Natural killer cell (primary cell): ENCODE results near the gene C1QTNF7. TPM values are rescaled to one million over a fixed set of nuclear protein-coding genes. Genes with fewer than 3 reads are reported as not detected.
A peak's percentile ranks its signal among the peaks of the same experiment; 100 is the strongest.

ENCODE experiments used
- ATAC-seq, 3 donors: fragments of 150-1000 bp in 2 of 3; fragments of 200-7000 bp in 1 of 3; cut with Tn5 transposase; 1 replicate in 1 of 3; 2 replicates in 2 of 3; pipeline ENCODE4 v1.10.0; 2021; ENCODE audit warnings: mild to moderate bottlenecking in 2 of 3, moderate library complexity in 2 of 3
- DNase-seq, 2 donors: peaks; one replicate each; pipeline versions ENCODE4 v3.0.0 to v3.0.0-alpha.2; 2013 to 2021; ENCODE audit warnings: mixed read lengths in 1 of 2
- H3K27ac ChIP-seq: one replicate; pipeline ENCODE4 v1.5.1; 2013; ENCODE audit warnings: mild to moderate bottlenecking, low read length
- H3K27me3 ChIP-seq: one replicate; pipeline ENCODE4 v1.6.1; 2013; ENCODE audit warnings: low read length; ENCODE audit not compliant: control insufficient read depth, insufficient read depth
- H3K36me3 ChIP-seq: one replicate; pipeline ENCODE4 v1.6.1; 2013; ENCODE audit warnings: low read length; ENCODE audit not compliant: control insufficient read depth, insufficient read depth
- H3K4me1 ChIP-seq: one replicate; pipeline ENCODE4 v1.6.1; 2013; ENCODE audit warnings: low read length; ENCODE audit not compliant: control insufficient read depth, insufficient read depth
- H3K4me3 ChIP-seq: one replicate; pipeline ENCODE4 v1.5.1; 2013; ENCODE audit warnings: low read length
- H3K9me3 ChIP-seq: one replicate; pipeline ENCODE4 v1.6.1; 2013; ENCODE audit warnings: low read length; ENCODE audit not compliant: control insufficient read depth, insufficient read depth
- H3K27ac Mint-ChIP-seq, 2 donors: one replicate each; pipeline ENCODE4 v1.8.0; 2022; ENCODE audit warnings: mild to moderate bottlenecking in 2 of 2, mixed read lengths in 2 of 2, moderate library complexity in 1 of 2
- H3K27me3 Mint-ChIP-seq, 2 donors: one replicate each; pipeline ENCODE4 v1.8.0; 2022; ENCODE audit warnings: low read depth in 2 of 2, mixed read lengths in 2 of 2
- H3K36me3 Mint-ChIP-seq: one replicate; pipeline ENCODE4 v1.8.0; 2022; ENCODE audit warnings: mixed read lengths
- H3K4me1 Mint-ChIP-seq, 2 donors: one replicate each; pipeline ENCODE4 v1.8.0; 2022; ENCODE audit warnings: mixed read lengths in 2 of 2
- H3K4me3 Mint-ChIP-seq: one replicate; pipeline ENCODE4 v1.8.0; 2022; ENCODE audit warnings: mild to moderate bottlenecking, moderate library complexity, mixed read lengths
- H3K9me3 Mint-ChIP-seq, 2 donors: one replicate each; pipeline ENCODE4 v1.8.0; 2022; ENCODE audit warnings: mixed read lengths in 2 of 2
- WGBS: methylation state at CpG from one replicate; pipeline ENCODE4 v1.1.7; 2013; ENCODE audit warnings: missing lambda C conversion rate; ENCODE audit not compliant: insufficient coverage; 5-methylcytosine and 5-hydroxymethylcytosine counted together
- intact Hi-C: fragments of 100-400 bp; cut with micrococcal nuclease; formaldehyde crosslinking; loops from one replicate; pipeline ENCODE4 v1.14.2; 2022
- total RNA-seq, 4 donors: library from RNA; stranded (reverse); fragments of 120-200 nt in 1 of 4; gene quantifications; one replicate each; pipeline versions ENCODE4 v1.2.3 to v1.2.4, GENCODE V29; 2013 to 2022
- TF ChIP-seq, protein P1 (sequence below): fragments of 200-600 bp; IDR thresholded peaks from one replicate; pipeline ENCODE4 v1.8.0; 2022; ENCODE audit warnings: antibody characterized with exemption

Gene C1QTNF7
- total RNA-seq, 3 donors from 2014 or later (not counting 1 experiment from before 2014, with no cell fraction given) = not detected

DNA sequence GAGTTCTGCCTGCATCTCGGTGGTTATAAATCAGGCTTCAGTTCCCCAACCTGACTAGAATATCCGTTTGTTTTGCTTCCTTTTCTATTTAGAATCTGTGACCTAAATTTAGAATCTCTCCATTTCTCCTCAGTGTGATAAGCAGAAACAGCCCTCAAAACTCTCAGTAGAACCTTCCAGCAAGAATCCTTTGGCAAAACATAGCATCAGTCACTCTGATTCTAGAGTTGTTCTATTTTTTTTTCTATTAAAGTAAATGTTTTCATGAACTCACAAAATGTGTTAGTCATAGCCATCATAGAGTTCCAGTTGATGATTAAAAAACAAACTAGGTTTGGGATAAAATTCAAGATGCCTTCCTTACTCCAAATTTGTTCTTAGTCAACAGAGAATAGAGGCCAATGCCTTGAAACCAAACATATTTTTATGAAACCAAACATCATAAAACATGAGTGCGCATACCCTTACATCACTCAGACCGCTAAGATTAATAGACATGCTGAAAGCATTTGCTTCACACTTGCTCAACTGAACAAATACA lies 13.2 kb upstream of the C1QTNF7 start:
- DNase-seq = no peak
- no peak for ATAC-seq
- Mint-ChIP-seq H3K9me3 (no peaks in the 10 kb centered on the region), H3K4me3 (peak overlapping the region; percentile 18), H3K27ac (peak overlapping the region; percentile 16 to 72), H3K27me3 (no peaks in the 10 kb centered on the region), H3K4me1 (peaks cover 45 to 49% of the 10 kb centered on the region in 2 donors), H3K36me3 (no peaks in the 10 kb centered on the region)
- Histone ChIP-seq H3K27me3 (no peaks in the 10 kb centered on the region), H3K27ac (peak overlapping the region; percentile 25), H3K4me1 (peaks cover 8% of the 10 kb centered on the region), H3K4me3 (no peak overlapping the region), H3K9me3 (no peaks in the 10 kb centered on the region), H3K36me3 (no peaks in the 10 kb centered on the region)
- TF ChIP-seq, protein P1, sequence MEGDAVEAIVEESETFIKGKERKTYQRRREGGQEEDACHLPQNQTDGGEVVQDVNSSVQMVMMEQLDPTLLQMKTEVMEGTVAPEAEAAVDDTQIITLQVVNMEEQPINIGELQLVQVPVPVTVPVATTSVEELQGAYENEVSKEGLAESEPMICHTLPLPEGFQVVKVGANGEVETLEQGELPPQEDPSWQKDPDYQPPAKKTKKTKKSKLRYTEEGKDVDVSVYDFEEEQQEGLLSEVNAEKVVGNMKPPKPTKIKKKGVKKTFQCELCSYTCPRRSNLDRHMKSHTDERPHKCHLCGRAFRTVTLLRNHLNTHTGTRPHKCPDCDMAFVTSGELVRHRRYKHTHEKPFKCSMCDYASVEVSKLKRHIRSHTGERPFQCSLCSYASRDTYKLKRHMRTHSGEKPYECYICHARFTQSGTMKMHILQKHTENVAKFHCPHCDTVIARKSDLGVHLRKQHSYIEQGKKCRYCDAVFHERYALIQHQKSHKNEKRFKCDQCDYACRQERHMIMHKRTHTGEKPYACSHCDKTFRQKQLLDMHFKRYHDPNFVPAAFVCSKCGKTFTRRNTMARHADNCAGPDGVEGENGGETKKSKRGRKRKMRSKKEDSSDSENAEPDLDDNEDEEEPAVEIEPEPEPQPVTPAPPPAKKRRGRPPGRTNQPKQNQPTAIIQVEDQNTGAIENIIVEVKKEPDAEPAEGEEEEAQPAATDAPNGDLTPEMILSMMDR = no peak
- intact Hi-C loops = loop anchor here (5.0 kb wide), 1 partner anchor 418 kb away; no protein-coding TSS in a partner anchor
- WGBS = 54% methylated on average over 4 of the region's 4 CpGs

DNA sequence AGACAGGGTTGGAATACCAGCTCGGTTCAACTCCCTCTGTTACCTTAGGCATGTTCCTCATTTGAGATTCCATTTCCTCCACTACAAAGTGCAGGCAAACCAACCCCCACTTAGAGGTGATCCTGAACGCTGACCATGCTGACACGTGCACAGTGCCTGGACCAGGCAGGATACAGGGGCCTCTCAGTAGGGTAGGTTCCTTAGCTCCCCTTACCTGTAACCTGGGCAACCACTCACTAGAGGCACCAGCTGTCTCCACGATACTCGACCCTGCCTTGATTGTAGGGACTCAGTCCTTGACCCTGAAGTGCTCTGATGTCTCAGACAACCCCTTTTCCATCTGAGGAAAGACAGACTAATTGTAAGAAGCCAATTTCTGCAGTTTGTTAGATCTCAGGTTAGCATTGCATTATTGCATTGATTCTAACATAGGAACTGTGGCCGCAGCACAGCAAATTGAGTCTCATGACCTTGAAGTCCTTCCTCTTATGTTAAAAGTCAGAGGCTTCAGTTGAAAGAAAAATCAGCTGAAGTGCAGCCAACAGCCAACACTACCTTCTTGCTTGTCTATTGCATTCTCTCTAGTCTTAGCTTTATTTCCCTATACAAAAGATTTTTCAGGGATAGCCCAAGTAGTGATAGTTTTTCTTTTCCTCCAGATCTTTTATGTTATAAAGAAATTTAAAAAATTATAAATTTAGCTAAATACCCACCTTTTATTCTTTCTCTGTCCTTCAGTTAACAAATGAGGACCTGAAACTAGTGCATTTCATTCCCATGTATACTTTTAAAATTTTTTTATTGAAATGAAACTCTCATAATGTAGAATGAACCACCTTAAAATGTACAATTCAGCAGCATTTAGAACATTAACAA lies 11.2 kb upstream of the C1QTNF7 start:
- no peaks in the 10 kb centered on the region for H3K36me3 Mint-ChIP-seq
- DNase-seq (no peak), ATAC-seq (no peak)
- Histone ChIP-seq H3K4me3 (no peak overlapping the region), H3K27me3 (no peaks in the 10 kb centered on the region), H3K36me3 (no peaks in the 10 kb centered on the region), H3K27ac (no peak overlapping the region), H3K4me1 (peaks cover 2% of the 10 kb centered on the region), H3K9me3 (no peaks in the 10 kb centered on the region)
- intact Hi-C loops = no loop called here
- peaks cover 26 to 29% of the 10 kb centered on the region in 2 donors for H3K4me1 Mint-ChIP-seq
- H3K27ac Mint-ChIP-seq = no peak overlapping the region
- H3K27me3 Mint-ChIP-seq = peaks cover 0 to 3% of the 10 kb centered on the region in 2 donors
- H3K9me3 Mint-ChIP-seq = no peaks in the 10 kb centered on the region
- 62% methylated on average over 6 of the region's 6 CpGs for WGBS
- H3K4me3 Mint-ChIP-seq = no peak overlapping the region
- TF ChIP-seq, protein P1 = no peak

DNA sequence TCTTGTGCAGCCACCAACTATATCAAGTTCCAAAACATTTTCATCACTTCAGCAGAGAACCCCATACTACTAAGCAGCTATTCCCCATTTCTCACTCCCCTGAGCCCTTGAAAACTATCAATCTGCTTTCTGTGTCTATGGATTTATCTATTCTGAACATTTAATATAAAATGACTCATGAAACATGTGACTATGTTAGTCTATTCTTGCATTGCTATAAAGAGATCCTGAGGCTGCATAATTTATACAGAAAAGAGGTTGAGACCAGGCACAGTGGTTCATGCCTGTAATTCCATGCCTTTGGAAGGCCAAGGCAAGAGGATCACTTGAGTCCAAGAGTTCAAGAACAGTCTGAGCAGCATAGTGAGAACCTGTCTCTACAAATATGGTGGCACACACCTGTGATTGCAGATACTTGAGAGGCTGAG lies 10.6 kb upstream of the C1QTNF7 start:
- peaks cover 0 to 3% of the 10 kb centered on the region in 2 donors for H3K27me3 Mint-ChIP-seq
- H3K4me1 Mint-ChIP-seq = peaks cover 23% of the 10 kb centered on the region in 2 donors
- H3K36me3 ChIP-seq = no peaks in the 10 kb centered on the region
- no peak overlapping the region for H3K27ac Mint-ChIP-seq
- H3K9me3 ChIP-seq = no peaks in the 10 kb centered on the region
- no peaks in the 10 kb centered on the region for H3K9me3 Mint-ChIP-seq
- no peak overlapping the region for H3K4me3 ChIP-seq
- ATAC-seq (no peak), DNase-seq (no peak)
- TF ChIP-seq, protein P1 = no peak
- no peaks in the 10 kb centered on the region for H3K4me1 ChIP-seq
- H3K27ac ChIP-seq = no peak overlapping the region
- no peaks in the 10 kb centered on the region for H3K27me3 ChIP-seq
- intact Hi-C loops = no loop called here
- H3K4me3 Mint-ChIP-seq = no peak overlapping the region
- H3K36me3 Mint-ChIP-seq = no peaks in the 10 kb centered on the region
